GM12878 (cell line): ENCODE data around the gene POU3F3. TPM values are rescaled to one million over a fixed set of nuclear protein-coding genes. Genes with fewer than 3 reads are reported as not detected.

Source experiments
- ATAC-seq: fragments of 200-7000 bp; cut with Tn5 transposase; 3 replicates; pipeline ENCODE4 v1.9.1; 2020; ENCODE audit warnings: mild to moderate bottlenecking, moderate library complexity
- BruUV-seq: library from RNA; stranded (reverse); fragments of 400-500 nt; replicated peaks from 2 replicates; lab custom pipeline; 2021; lab: Mats Ljungman, UMichigan
- CTCF ChIA-PET: fragments of 300-600 bp; sonication (Branson Sonifier 250); formaldehyde crosslinking; extraction: SDS; loops from one replicate; lab custom pipeline; 2021; ENCODE audit warnings: inconsistent platforms; lab: Yijun Ruan, JAX
- POLR2A ChIA-PET: fragments of 350-600 bp; formaldehyde crosslinking; extraction: SDS; loops from one replicate; lab custom pipeline; 2021; ENCODE audit warnings: inconsistent platforms; lab: Charles Lee
- RAD21 ChIA-PET: fragments of 300-600 bp; sonication (Branson Sonifier 250); formaldehyde crosslinking; loops from one replicate; lab custom pipeline; 2023; ENCODE audit warnings: antibody characterized with exemption; ENCODE audit not compliant: unreplicated experiment; lab: Charles Lee
- SMC1A ChIA-PET: fragments of 300-600 bp; sonication (Branson Sonifier 250); formaldehyde crosslinking; loops from one replicate; lab custom pipeline; 2023; ENCODE audit not compliant: unreplicated experiment, uncharacterized antibody; lab: Charles Lee
- DNase-seq: peaks from one replicate; pipeline ENCODE4 v3.0.0-alpha.2; 2011; ENCODE audit warnings: low read depth, low spot score
- FAIRE-seq: peaks from 3 replicates; lab custom pipeline; 2011; peaks lifted over from hg19 to GRCh38; lab: Jason Lieb, UNC
- H2AFZ ChIP-seq: 2 replicates; pipeline ENCODE4 v1.6.0; 2011; ENCODE audit warnings: low read depth, low read length, control low read depth; ENCODE audit not compliant: control insufficient read depth
- H3K27ac ChIP-seq: 2 replicates; pipeline ENCODE4 v1.5.1; 2011; ENCODE audit warnings: control low read depth; ENCODE audit not compliant: control insufficient read depth, insufficient read depth
- H3K27me3 ChIP-seq, 2 experiments: replicated peaks in 1 of 2; 2 replicates each; pipeline versions ENCODE4 v1.6.0 to v1.6.1; 2011; ENCODE audit warnings: low read length in 1 of 2; ENCODE audit not compliant: control insufficient read depth in 2 of 2, insufficient read depth in 2 of 2
- H3K36me3 ChIP-seq, 2 experiments: 2 replicates each; pipeline ENCODE4 v1.5.1; 2011; ENCODE audit warnings: low read length in 1 of 2; ENCODE audit not compliant: control insufficient read depth in 2 of 2, insufficient read depth in 2 of 2
- H3K4me1 ChIP-seq: 2 replicates; pipeline ENCODE4 v1.6.1; 2011; ENCODE audit warnings: mild to moderate bottlenecking, low read length, moderate library complexity, mixed read lengths; ENCODE audit not compliant: control insufficient read depth, insufficient read depth
- H3K4me2 ChIP-seq: 2 replicates; pipeline ENCODE4 v1.6.0; 2011; ENCODE audit warnings: control low read depth; ENCODE audit not compliant: control insufficient read depth, insufficient read depth
- H3K4me3 ChIP-seq: fragments of 200-600 bp; sonication (generic); 2 replicates; pipeline ENCODE4 v1.5.1; 2016
- H3K79me2 ChIP-seq: 2 replicates; pipeline ENCODE4 v1.6.0; 2011; ENCODE audit warnings: low read length; ENCODE audit not compliant: control insufficient read depth, insufficient read depth
- H3K9ac ChIP-seq: 2 replicates; pipeline ENCODE4 v1.8.0; 2011; ENCODE audit warnings: low read length, control low read depth, mixed read lengths; ENCODE audit not compliant: control insufficient read depth, insufficient read depth
- H3K9me3 ChIP-seq: replicated peaks from 3 replicates; pipeline ENCODE4 v1.5.1; 2011; ENCODE audit warnings: mild to moderate bottlenecking, low read length; ENCODE audit not compliant: control insufficient read depth, insufficient read depth
- H4K20me1 ChIP-seq: 2 replicates; pipeline ENCODE4 v1.6.0; 2011; ENCODE audit not compliant: control insufficient read depth, insufficient read depth
- ETV6 ChIP-seq, 2 experiments: fragments of 450-650 bp in 1 of 2; IDR thresholded peaks in 1 of 2; conservative IDR thresholded peaks in 1 of 2; 2 replicates each; pipeline ENCODE4 v1.6.1; 2014; ENCODE audit warnings: antibody characterized with exemption in 1 of 2, borderline replicate concordance in 1 of 2, low read depth in 1 of 2, mild to moderate bottlenecking in 1 of 2, moderate library complexity in 1 of 2
- GATAD2B ChIP-seq: fragments of 450-650 bp; conservative IDR thresholded peaks from 2 replicates; pipeline ENCODE4 v1.6.1; 2017; ENCODE audit warnings: low read depth, mild to moderate bottlenecking, moderate library complexity
- HDAC2 ChIP-seq: fragments of 200-600 bp; sonication (generic); IDR thresholded peaks from 2 replicates; pipeline ENCODE4 v1.6.1; 2017
- KDM1A ChIP-seq: fragments of 200-600 bp; sonication (generic); IDR thresholded peaks from 2 replicates; pipeline ENCODE4 v1.6.1; 2016; ENCODE audit warnings: borderline replicate concordance
- MTA2 ChIP-seq: fragments of 450-650 bp; IDR thresholded peaks from 2 replicates; pipeline ENCODE4 v1.6.1; 2016; ENCODE audit warnings: low read depth, mild to moderate bottlenecking, moderate library complexity
- ZBED1 ChIP-seq: IDR thresholded peaks from 2 replicates; pipeline ENCODE4 v1.6.1; 2016; ENCODE audit warnings: borderline replicate concordance
- WGBS: methylation state at CpG from one replicate; pipeline ENCODE4 v1.1.6; 2016; ENCODE audit warnings: low lambda C conversion rate; ENCODE audit not compliant: insufficient replicate concordance, insufficient coverage; ENCODE audit errors: missing lambda C conversion rate; 5-methylcytosine and 5-hydroxymethylcytosine counted together
- in situ Hi-C: fragments of 300-500 bp; cut with MboI; formaldehyde crosslinking; loops from 9 replicates; pipeline ENCODE4 v1.14.3; 2018; ENCODE audit warnings: mixed read lengths
- intact Hi-C: fragments of 100-400 bp; cut with micrococcal nuclease; formaldehyde crosslinking; loops from one replicate; pipeline ENCODE4 v1.14.2; 2022; ENCODE audit not compliant: unreplicated experiment
- polyA plus RNA-seq, 11 experiments: library from polyadenylated mRNA; depleted of rRNA in 4 of 11; unstranded in 6 of 11; stranded (reverse) in 5 of 11; fragments of >200 nt; fragmentation: Nextera tagmentation in 4 of 11; fragmentation: Illumina TruSeq in 1 of 11; extraction: Ambion mirVana in 4 of 11; extraction: Trizol in 1 of 11; gene quantifications; 1 replicate in 1 of 11; 2 replicates in 10 of 11; pipeline versions ENCODE4 v1.2.1 to v1.2.3, GENCODE V29; 2011 to 2016; ENCODE audit warnings: inconsistent platforms in 2 of 11, missing spikeins in 2 of 11, low read depth in 1 of 11
- total RNA-seq, 4 experiments: library from RNA; depleted of rRNA in 3 of 4; stranded (reverse); fragments of >200 nt in 3 of 4; fragmentation: Illumina TruSeq in 1 of 4; extraction: Trizol in 1 of 4; gene quantifications; 2 replicates each; pipeline versions ENCODE4 v1.2.1 to v1.2.3, GENCODE V29; 2013 to 2021
- TF ChIP-seq, protein P1 (sequence below): IDR thresholded peaks from 2 replicates; pipeline ENCODE4 v1.6.1; 2012; ENCODE audit warnings: low read depth, low read length, improper control_type of control experiment
- TF ChIP-seq, protein P2 (sequence below): IDR thresholded peaks from 2 replicates; pipeline ENCODE4 v1.6.1; 2012; ENCODE audit warnings: low read length, inconsistent platforms
- TF ChIP-seq, protein P3 (sequence below): IDR thresholded peaks from 2 replicates; pipeline ENCODE4 v1.6.1; 2011; ENCODE audit warnings: mild to moderate bottlenecking, low read depth, low read length, moderate library complexity; ENCODE audit not compliant: insufficient replicate concordance

The POU3F3 gene
- total and polyA plus RNA-seq, 10 of the 15 experiments (the other 5 are each of a cell fraction or from before 2014, with no cell fraction given): not detected

DNA sequence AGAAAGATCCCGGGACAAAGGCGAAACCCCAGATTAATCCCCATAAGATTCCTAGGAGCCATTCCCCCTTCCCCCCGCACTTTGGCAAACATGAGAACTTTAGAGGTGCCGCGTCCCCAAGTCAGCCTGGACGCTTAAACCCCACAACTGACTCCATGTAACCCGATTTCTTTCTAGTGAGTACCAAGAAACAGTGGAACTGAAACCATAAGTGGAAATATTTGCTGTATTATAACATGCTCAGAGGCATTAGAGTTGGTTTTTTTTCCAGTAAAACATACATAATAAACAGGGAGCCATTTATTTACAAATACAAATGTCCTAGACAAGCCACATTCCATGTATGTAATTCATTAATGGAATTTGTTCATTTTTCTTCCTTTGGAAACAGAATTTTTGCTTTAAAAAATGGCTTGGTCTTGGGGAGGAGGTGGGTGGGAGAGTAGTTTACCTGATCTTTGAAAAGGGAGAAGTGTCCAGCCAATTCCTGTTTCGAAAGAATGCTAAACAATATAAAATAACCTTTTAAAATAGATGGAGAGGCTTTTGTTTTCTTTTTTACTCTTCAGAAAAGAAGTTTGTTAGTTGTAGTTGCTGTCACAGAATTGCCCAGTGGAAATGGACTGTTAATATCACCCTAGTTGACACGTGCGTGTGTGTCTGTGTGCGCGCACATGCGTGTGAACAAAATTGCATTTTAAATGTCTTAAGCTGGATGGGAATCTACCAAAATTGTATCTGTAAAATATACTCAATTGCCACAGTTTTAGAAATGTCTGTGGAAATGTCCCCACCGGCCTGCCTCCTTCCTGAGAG is 10.6 kb downstream of the POU3F3 start:
- Histone ChIP-seq H3K27me3 (peaks cover 13 to 39% of the 10 kb centered on the region in 2 experiments), H3K9ac (no peak overlapping the region), H3K36me3 (no peaks in the 10 kb centered on the region), H4K20me1 (no peaks in the 10 kb centered on the region), H3K9me3 (no peaks in the 10 kb centered on the region), H3K79me2 (no peaks in the 10 kb centered on the region)
- SMC1A ChIA-PET: no interaction called here
- DNase-seq: no peak
- no peak for FAIRE-seq
- POLR2A ChIA-PET: no interaction called here
- in situ Hi-C loops (loop anchor here (25.0 kb wide), 1 partner anchor 827 kb away; no protein-coding TSS in a partner anchor), intact Hi-C loops (no loop called here)
- 41% methylated on average over 14 of the region's 14 CpGs for WGBS
- TF ChIP-seq, protein P1, sequence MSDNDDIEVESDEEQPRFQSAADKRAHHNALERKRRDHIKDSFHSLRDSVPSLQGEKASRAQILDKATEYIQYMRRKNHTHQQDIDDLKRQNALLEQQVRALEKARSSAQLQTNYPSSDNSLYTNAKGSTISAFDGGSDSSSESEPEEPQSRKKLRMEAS: no peak
- TF ChIP-seq GATAD2B (no peak), KDM1A (no peak), ZBED1 (no peak), ETV6 (conservative IDR thresholded peaks at IDR 0.05 in 1 of 2, IDR thresholded peaks at IDR 0.05 in 1 of 2; ENCODE audit: borderline replicate concordance in 1 of 2, low read depth in 1 of 2) (no peak), MTA2 (no peak), HDAC2 (no peak)
- TF ChIP-seq, protein P2, sequence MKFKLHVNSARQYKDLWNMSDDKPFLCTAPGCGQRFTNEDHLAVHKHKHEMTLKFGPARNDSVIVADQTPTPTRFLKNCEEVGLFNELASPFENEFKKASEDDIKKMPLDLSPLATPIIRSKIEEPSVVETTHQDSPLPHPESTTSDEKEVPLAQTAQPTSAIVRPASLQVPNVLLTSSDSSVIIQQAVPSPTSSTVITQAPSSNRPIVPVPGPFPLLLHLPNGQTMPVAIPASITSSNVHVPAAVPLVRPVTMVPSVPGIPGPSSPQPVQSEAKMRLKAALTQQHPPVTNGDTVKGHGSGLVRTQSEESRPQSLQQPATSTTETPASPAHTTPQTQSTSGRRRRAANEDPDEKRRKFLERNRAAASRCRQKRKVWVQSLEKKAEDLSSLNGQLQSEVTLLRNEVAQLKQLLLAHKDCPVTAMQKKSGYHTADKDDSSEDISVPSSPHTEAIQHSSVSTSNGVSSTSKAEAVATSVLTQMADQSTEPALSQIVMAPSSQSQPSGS: no peak
- TF ChIP-seq, protein P3, sequence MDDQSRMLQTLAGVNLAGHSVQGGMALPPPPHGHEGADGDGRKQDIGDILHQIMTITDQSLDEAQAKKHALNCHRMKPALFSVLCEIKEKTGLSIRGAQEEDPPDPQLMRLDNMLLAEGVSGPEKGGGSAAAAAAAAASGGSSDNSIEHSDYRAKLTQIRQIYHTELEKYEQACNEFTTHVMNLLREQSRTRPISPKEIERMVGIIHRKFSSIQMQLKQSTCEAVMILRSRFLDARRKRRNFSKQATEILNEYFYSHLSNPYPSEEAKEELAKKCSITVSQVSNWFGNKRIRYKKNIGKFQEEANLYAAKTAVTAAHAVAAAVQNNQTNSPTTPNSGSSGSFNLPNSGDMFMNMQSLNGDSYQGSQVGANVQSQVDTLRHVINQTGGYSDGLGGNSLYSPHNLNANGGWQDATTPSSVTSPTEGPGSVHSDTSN: no peak
- TF ChIP-seq, all 136 proteins: peak for 0
- H3K27ac ChIP-seq: no peak overlapping the region
- no TSS peak for BruUV-seq
- RAD21 ChIA-PET: no interaction called here
- H3K4me2 ChIP-seq: no peak overlapping the region
- no peak for ATAC-seq
- no peaks in the 10 kb centered on the region for H3K4me1 ChIP-seq
- no peak overlapping the region for H3K4me3 ChIP-seq
- no peak overlapping the region for H2AFZ ChIP-seq
- CTCF ChIA-PET: no interaction called here
